Heart right ventricle (tissue), 16 donors: ENCODE results near the gene NDUFA7. TPM values are rescaled to one million over a fixed set of nuclear protein-coding genes. Genes with fewer than 3 reads are reported as not detected.

Source experiments
- ATAC-seq, 8 donors: fragments of 200-7000 bp; cut with Tn5 transposase; one replicate each; pipeline ENCODE4 v1.9.1; 2020; ENCODE audit warnings: mild to moderate bottlenecking in 8 of 8, moderate library complexity in 8 of 8, moderate number of reproducible peaks in 1 of 8
- DNase-seq, 2 donors: peaks; one replicate each; pipeline ENCODE4 v3.0.0-alpha.2; 2020
- H3K27ac ChIP-seq, 10 donors: fragments of 200-600 bp; sonication (generic) in 2 of 10; one replicate each; pipeline versions ENCODE4 v1.5.0 to v1.8.0; 2020 to 2022; ENCODE audit warnings: mild to moderate bottlenecking in 3 of 10
- H3K27me3 ChIP-seq, 7 donors: fragments of 200-600 bp; one replicate each; pipeline ENCODE4 v1.8.0; 2021 to 2022; ENCODE audit warnings: mild to moderate bottlenecking in 2 of 7
- H3K36me3 ChIP-seq, 9 donors: fragments of 200-600 bp; sonication (generic) in 1 of 9; one replicate each; pipeline versions ENCODE4 v1.5.0 to v1.8.0; 2020 to 2022; ENCODE audit warnings: mild to moderate bottlenecking in 2 of 9
- H3K4me1 ChIP-seq, 9 donors: fragments of 200-600 bp; sonication (generic) in 1 of 9; one replicate each; pipeline versions ENCODE4 v1.5.0 to v1.8.0; 2020 to 2022; ENCODE audit warnings: mild to moderate bottlenecking in 4 of 9
- H3K4me3 ChIP-seq, 10 donors: fragments of 200-600 bp; sonication (generic) in 2 of 10; one replicate each; pipeline versions ENCODE4 v1.5.0 to v1.8.0; 2020 to 2022; ENCODE audit warnings: mild to moderate bottlenecking in 7 of 10, moderate library complexity in 2 of 10
- H3K9me3 ChIP-seq, 11 donors: fragments of 200-600 bp in 10 of 11; sonication (generic) in 2 of 11; one replicate each; pipeline versions ENCODE4 v1.5.0 to v1.8.0; 2013 to 2022; ENCODE audit warnings: mild to moderate bottlenecking in 2 of 11, control low read depth in 1 of 11, moderate library complexity in 1 of 11
- CTCF ChIP-seq, 9 donors: fragments of 200-600 bp; sonication (generic) in 2 of 9; IDR thresholded peaks; one replicate each; pipeline versions ENCODE4 v1.5.0 to v1.8.0; 2021 to 2022; ENCODE audit warnings: antibody characterized with exemption in 9 of 9, mild to moderate bottlenecking in 5 of 9, moderate library complexity in 1 of 9
- WGBS, 2 donors: extraction: QIAGEN DNeasy Blood & Tissue Kit; methylation state at CpG; one replicate each; pipeline ENCODE4 v1.1.7; 2013; ENCODE audit warnings: inconsistent platforms in 1 of 2; 5-methylcytosine and 5-hydroxymethylcytosine counted together
- intact Hi-C, 10 donors: fragments of 100-400 bp; cut with DNase I; formaldehyde crosslinking; loops; one replicate each; pipeline versions ENCODE4 v1.11.1 to v1.14.2; 2022
- polyA plus RNA-seq, 2 donors: library from polyadenylated mRNA; stranded (reverse); fragments of 200-250 nt; gene quantifications; one replicate each; pipeline ENCODE4 v1.2.3, GENCODE V29; 2013
- total RNA-seq, 10 donors: library from RNA; stranded (reverse); fragmentation: NEBNext Ultra II Directional in 3 of 10; extraction: Animal tissue kit (Norgen Biotek cat#: 25700) in 3 of 10; gene quantifications; one replicate each; pipeline versions ENCODE4 v1.2.1 to v1.2.4, GENCODE V29; 2021 to 2023
- donor health status: Arrhythmogenic right ventricular cardiomyopathy.
- donor health status: ischemic (EF 13 %, LVEDD 7.1; RV severe dilation, severe dysfunction).
- donor health status: healthy with polysubstance abuse.
- donor health status: DM: no; HTN: yes; CAD: no.
- donor health status: DM: no; HTN: no; CAD: no.
- donor health status: ischemic (EF 25% LVEDD 6.9; RV normal size, moderate dysfunction).
- donor health status: ischemic (EF 25% LVEDD 5.7; RV mildly dilated, moderate dysfunction).
- donor health status: healthy.
- donor health status: DM: yes; HTN: yes; CAD: no.
- donor health status: Ischemic cardiomyopathy.
- donor health status: ischemic (EF 35%, LVEDD 5.7; RV mildly dilated, moderate dysfunction).
- donor health status: nonischemic (EF 11% LVEDD 7.7; RV severe dilation, severe dysfunction).
- donor health status: DM: yes; HTN: yes; CAD: no.
- donor health status: PGD.
- donor health status: ischemic (EF 29% LVEDD 5.4; RV normal size, mild dysfunction).
- donor health status: nonischemic (EF 23%, LVEDD 6.1; RV moderate dilation, normal function).

Gene NDUFA7
- total and polyA plus RNA-seq, 12 donors, result 74.7 to 436 (median 103) TPM

GRCh38 chr19:8308891-8309291 lies 12.3 kb downstream of the NDUFA7 start:
- TF ChIP-seq CTCF (IDR thresholded peaks at IDR 0.05), result no peak
- Histone ChIP-seq H3K36me3 (peaks cover 0 to 48% (median 18%) of the 10 kb centered on the region in 9 donors), H3K27ac (peak overlapping the region in 5 of 10 donors; percentile 16 to 83 (median 65)), H3K4me3 (peak overlapping the region; percentile 48 to 76 (median 63)), H3K4me1 (peaks cover 9 to 56% (median 44%) of the 10 kb centered on the region in 9 donors), H3K27me3 (peaks cover 0 to 5% (median 0%) of the 10 kb centered on the region in 7 donors), H3K9me3 (no peaks in the 10 kb centered on the region)
- intact Hi-C loops, result loop anchor here in 1 of 10 donors (5.0 kb wide), 1 partner anchor 42 kb away; no protein-coding TSS in a partner anchor
- WGBS, 2 donors, result 65 to 75% methylated on average over 17 of the region's 17 CpGs
- ATAC-seq (no peak), DNase-seq (peak in 1 of 2 donors; percentile 5)

DNA sequence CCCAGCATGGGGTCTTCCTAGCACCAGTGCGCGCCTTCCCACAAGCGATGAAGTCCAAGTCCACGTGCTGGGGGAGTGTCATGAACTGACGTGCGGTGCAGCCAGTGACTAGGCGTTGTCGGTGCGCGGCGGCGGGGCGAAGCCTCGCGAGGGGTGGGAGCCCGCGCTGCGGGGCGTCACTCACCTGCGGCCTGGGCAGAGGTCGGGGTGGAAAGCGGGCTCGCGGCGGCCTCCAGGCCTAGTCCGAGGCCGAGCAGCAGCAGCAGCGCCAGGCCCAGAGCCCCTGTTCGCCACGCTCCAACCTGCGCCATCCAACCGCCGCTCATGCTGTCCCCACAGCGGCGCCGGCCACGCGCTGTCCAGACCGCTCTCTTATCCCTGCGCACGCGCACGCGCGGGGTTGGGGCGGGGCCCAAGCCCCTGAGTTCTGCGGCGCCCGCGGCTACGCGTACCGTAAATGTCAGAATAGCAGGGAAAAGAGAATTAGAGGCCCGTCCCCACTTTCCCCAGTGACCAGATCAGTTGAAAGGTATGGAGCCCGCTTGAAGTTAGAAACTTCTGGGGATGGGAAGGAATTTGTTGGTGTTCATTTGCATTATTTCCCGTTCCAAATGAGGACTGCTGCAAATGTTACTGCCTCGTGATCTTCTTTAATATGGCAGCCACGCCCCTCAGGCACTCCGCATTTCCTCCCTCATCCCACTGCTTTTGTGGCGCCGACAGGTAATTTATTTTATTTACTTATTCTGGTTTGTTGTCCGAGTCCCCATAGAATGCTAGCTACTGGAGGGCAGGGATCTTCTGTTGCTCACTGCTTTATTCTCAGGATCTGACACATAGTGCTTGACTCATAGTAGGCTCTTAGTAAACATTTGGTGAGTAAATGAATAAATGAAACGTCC lies 13.0 kb downstream of the NDUFA7 start, which contains the start of gene CD320:
Gene CD320 (minus strand): TSS at position 394 of the 902 bp plus-strand sequence. CDS start 68 bp downstream, at position 326.
- 0 to 1% methylated on average over 59 to 63 of the region's 63 CpGs for WGBS, 2 donors
- ATAC-seq (peak; percentile 93 to 96 (median 94)), DNase-seq (peak; percentile 90 to 93)
- H3K4me1 ChIP-seq, result peaks cover 9 to 56% (median 44%) of the 10 kb centered on the region in 9 donors
- no peaks in the 10 kb centered on the region for H3K9me3 ChIP-seq
- peak within 1 kb of the TSS in 9 of 10 donors; percentile 33 to 83 (median 65) for H3K27ac ChIP-seq
- peaks cover 0 to 41% (median 17%) of the 10 kb centered on the region in 9 donors for H3K36me3 ChIP-seq
- intact Hi-C loops, result loop anchor here in 1 of 10 donors (5.0 kb wide), 1 partner anchor 41 kb away; no protein-coding TSS in a partner anchor
- H3K4me3 ChIP-seq, result peak within 1 kb of the TSS; percentile 48 to 76 (median 63)
- peaks cover 0 to 5% (median 0%) of the 10 kb centered on the region in 7 donors for H3K27me3 ChIP-seq
- no peak for TF ChIP-seq CTCF (IDR thresholded peaks at IDR 0.05)

GRCh38 chr19:8307400-8307964 lies 13.7 kb downstream of the NDUFA7 start:
- WGBS, 2 donors, result 14 to 18% methylated on average over 24 of the region's 24 CpGs
- intact Hi-C loops, result loop anchor here in 1 of 10 donors (5.0 kb wide), 1 partner anchor 40 kb away; no protein-coding TSS in a partner anchor
- Histone ChIP-seq H3K9me3 (no peaks in the 10 kb centered on the region), H3K4me1 (peaks cover 12 to 56% (median 46%) of the 10 kb centered on the region in 9 donors), H3K27ac (peak overlapping the region in 9 of 10 donors; percentile 33 to 83 (median 65)), H3K36me3 (peaks cover 0 to 34% (median 17%) of the 10 kb centered on the region in 9 donors), H3K27me3 (peaks cover 0 to 5% (median 0%) of the 10 kb centered on the region in 7 donors), H3K4me3 (peak overlapping the region; percentile 48 to 76 (median 63))
- ATAC-seq (peak in 3 of 8 donors; percentile 1 to 8 (median 2)), DNase-seq (no peak)
- TF ChIP-seq CTCF (IDR thresholded peaks at IDR 0.05), result no peak
